ENCODE measurements around the gene HECA.
"Not testable (repeated sequence)": the region's sequence is repeated elsewhere in the genome, so short reads cannot be mapped to it uniquely, and the experiment has no call there.

HECA gene

DNA sequence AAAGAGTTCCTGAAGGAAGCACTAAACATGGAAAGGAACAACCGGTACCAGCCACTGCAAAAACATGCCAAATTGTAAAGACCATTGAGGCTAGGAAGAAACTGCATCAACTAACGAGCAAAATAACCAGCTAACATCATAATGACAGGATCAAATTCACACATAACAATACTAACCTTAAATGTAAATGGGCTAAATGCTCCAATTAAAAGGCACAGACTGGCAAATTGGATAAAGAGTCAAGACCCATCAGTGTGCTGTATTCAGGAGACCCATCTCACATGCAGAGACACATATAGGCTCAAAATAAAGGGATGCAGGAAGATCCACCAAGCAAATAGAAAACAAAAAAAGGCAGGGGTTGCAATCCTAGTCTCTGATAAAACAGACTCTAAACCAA, 77.6 kb downstream of the HECA start:
- not testable (repeated sequence) for DNase-seq

DNA sequence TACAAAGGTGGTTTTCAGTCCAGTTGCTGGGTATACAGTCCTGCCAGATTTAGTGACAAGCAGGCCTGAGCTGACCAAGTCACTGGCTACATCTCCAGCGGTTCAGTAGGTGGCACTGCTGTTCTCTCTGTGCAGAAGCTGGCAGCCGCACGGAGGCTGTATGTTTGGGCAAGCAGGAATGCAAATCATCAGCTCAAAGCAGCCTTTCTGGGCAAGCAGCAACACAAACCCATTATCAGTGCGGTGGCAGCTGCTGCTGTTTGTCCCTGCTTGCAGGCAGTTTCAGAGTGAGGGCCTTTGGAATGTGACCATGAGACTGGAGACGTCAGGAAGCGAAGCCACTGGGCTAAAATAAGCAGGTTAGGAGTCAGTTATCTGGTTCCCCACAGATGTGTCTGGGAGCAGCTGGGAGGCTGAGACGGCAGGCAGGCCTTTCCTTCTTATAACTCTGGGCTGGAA, 84.4 kb downstream of the HECA start:
- peak; percentile 63 for DNase-seq

DNA sequence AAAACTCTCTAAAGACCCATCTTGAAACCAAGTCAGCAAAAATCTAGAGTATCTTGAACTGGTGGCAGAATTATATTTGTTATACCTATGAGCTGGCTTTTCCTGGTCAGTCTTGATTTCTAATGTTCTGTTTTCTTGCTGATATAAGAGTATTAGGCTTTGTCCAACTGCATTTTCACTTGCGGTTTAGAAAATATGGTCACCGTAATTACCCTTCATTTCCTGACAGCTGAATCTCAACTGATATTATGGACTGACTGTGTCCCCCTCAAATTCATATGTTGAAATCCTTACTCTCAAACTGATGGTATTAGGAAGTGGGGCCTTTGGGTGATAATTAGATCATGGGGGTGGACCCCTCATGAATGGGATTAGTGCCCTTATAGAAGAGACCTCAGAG, 84.9 kb downstream of the HECA start:
- DNase-seq = no peak

DNA sequence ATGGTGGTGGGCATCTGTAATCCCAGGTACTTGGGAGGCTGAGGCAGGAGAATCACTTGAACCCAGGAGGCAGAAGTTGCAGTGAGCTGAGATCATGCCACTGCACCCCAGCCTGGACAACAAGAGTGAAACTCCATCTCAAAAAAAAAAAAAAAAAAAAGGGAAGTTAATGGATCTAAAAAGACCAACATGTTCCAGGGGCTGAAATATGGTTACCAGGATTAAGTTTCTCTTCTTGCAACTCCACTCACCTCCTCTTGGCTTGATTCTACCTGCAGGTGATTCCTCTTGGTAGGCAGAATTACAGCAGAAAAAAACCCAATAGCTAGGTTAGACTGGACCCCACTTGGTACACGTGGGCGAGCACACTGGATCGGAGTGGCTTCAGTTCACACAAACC, 93.5 kb downstream of the HECA start:
- not testable (repeated sequence) for DNase-seq
